Coronary artery (tissue), 2 donors: ENCODE results near the gene IL16.

Experiments
- DNase-seq: peaks from one replicate; pipeline ENCODE4 v3.0.0-alpha.2; 2017; ENCODE audit warnings: low spot score
- H3K27ac ChIP-seq, 2 donors: fragments of 200-600 bp; sonication (generic); one replicate each; pipeline ENCODE4 v1.5.1; 2016 to 2019
- H3K4me3 ChIP-seq: fragments of 200-600 bp; sonication (generic); 2 replicates; pipeline ENCODE4 v1.5.1; 2016; ENCODE audit warnings: mild to moderate bottlenecking, moderate library complexity
- TF ChIP-seq, protein P1 (sequence below): fragments of 200-600 bp; sonication (generic); IDR thresholded peaks from one replicate; pipeline ENCODE4 v1.5.1; 2019; ENCODE audit warnings: antibody characterized with exemption

The IL16 gene

GRCh38 chr15:81215983-81216382 lies 19.3 kb downstream of the IL16 start:
- no peak for DNase-seq
- no peak overlapping the region for H3K27ac ChIP-seq
- TF ChIP-seq, protein P1, sequence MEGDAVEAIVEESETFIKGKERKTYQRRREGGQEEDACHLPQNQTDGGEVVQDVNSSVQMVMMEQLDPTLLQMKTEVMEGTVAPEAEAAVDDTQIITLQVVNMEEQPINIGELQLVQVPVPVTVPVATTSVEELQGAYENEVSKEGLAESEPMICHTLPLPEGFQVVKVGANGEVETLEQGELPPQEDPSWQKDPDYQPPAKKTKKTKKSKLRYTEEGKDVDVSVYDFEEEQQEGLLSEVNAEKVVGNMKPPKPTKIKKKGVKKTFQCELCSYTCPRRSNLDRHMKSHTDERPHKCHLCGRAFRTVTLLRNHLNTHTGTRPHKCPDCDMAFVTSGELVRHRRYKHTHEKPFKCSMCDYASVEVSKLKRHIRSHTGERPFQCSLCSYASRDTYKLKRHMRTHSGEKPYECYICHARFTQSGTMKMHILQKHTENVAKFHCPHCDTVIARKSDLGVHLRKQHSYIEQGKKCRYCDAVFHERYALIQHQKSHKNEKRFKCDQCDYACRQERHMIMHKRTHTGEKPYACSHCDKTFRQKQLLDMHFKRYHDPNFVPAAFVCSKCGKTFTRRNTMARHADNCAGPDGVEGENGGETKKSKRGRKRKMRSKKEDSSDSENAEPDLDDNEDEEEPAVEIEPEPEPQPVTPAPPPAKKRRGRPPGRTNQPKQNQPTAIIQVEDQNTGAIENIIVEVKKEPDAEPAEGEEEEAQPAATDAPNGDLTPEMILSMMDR: no peak

GRCh38 chr15:81216422-81216821 lies 19.7 kb downstream of the IL16 start:
- TF ChIP-seq, protein P1: no peak
- DNase-seq: no peak
- H3K4me3 ChIP-seq: no peak overlapping the region
- H3K27ac ChIP-seq: no peak overlapping the region

More at GRCh38 chr15:81215983-81216382, 19.3 kb downstream of the IL16 start:
- H3K4me3 ChIP-seq: no peak overlapping the region

DNA sequence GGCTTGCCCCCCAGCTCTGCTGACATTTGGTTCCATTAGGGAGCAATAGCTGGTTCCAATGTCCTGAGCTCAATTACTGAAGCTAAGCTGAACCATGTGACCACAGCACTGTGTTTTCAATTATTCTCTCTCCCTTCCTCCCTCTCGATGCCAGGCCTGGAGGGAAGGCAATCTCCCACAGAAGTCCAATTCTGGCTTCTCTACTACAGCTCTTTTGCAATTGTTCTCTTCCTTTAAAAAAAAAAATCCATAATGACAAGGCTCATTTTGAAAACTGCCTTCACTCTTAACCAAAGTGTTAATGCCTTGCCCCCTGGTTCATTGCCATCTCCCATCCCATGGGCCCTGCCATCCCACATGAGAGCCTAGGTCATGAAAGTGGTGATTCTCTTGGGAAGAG lies 24.8 kb downstream of the IL16 start:
- H3K4me3 ChIP-seq: no peak overlapping the region
- TF ChIP-seq, protein P1: no peak
- no peak for DNase-seq
- H3K27ac ChIP-seq: peak overlapping the region in 1 of 2 donors; percentile 83

GRCh38 chr15:81222007-81222406 lies 25.3 kb downstream of the IL16 start:
- TF ChIP-seq, protein P1: no peak
- Histone ChIP-seq H3K4me3 (no peak overlapping the region), H3K27ac (peak overlapping the region in 1 of 2 donors; percentile 83)
- DNase-seq: no peak

- DNase-seq: no peak
- H3K27ac ChIP-seq: peak overlapping the region in 1 of 2 donors; percentile 83
Observed at GRCh38 chr15:81223346-81223971, 26.8 kb downstream of the IL16 start.

GRCh38 chr15:81224232-81224631 lies 27.6 kb downstream of the IL16 start:
- H3K27ac ChIP-seq: peak overlapping the region in 1 of 2 donors; percentile 83
- TF ChIP-seq, protein P1: no peak
- no peak overlapping the region for H3K4me3 ChIP-seq
- peak; percentile 80 for DNase-seq

More at GRCh38 chr15:81223346-81223971, 26.8 kb downstream of the IL16 start:
- TF ChIP-seq, protein P1: no peak
- no peak overlapping the region for H3K4me3 ChIP-seq

DNA sequence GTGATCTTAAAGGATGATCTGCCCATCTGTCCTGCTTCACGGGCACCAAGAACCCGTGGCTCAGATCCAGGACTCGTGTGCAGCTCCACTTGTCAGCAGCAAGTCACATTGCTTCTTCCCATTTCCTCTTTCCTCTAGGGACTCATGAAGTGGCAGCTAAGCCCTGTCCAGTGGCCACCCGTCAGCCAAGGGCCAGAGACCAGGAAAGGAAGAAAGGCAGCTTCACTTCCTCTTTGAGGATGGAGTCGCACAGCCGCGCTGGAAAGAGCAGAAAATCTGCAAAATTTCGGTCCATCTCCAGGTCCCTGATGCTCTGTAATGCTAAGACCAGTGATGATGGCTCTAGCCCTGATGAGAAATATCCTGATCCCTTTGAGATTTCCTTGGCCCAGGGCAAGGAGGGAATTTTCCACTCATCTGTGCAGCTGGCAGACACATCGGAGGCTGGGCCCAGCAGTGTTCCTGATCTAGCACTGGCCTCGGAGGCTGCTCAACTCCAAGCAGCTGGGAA lies 28.5 kb downstream of the IL16 start:
- H3K27ac ChIP-seq: peak overlapping the region in 1 of 2 donors; percentile 83
- DNase-seq: no peak
- H3K4me3 ChIP-seq: no peak overlapping the region
- TF ChIP-seq, protein P1: no peak
